GM18868 (cell line): ENCODE data around the gene COPS2.

Source experiments
- ATAC-seq: cut with Tn5 transposase; IDR thresholded peaks from one replicate; pipeline ENCODE4 v1.9.1; 2021; ENCODE audit warnings: mild to moderate bottlenecking, moderate library complexity; ENCODE audit not compliant: unreplicated experiment

Gene COPS2

GRCh38 chr15:49163678-49164077, 8.3 kb upstream of the COPS2 start:
- ATAC-seq: no peak

- ATAC-seq: peak; percentile 24
These were observed 632 bp upstream of the COPS2 start for GRCh38 chr15:49155834-49156627.

- peak; percentile 10 for ATAC-seq
These were observed 645 bp downstream of the COPS2 start for GRCh38 chr15:49154799-49155109.

GRCh38 chr15:49154359-49154758, 1.0 kb downstream of the COPS2 start:
- no peak for ATAC-seq

- ATAC-seq: no peak
These were observed 2.7 kb downstream of the COPS2 start for GRCh38 chr15:49152552-49153312.

GRCh38 chr15:49151831-49152230, 3.6 kb downstream of the COPS2 start:
- no peak for ATAC-seq

- ATAC-seq: no peak
These were observed 6.7 kb downstream of the COPS2 start for GRCh38 chr15:49148727-49149126.

GRCh38 chr15:49148298-49148697, 7.1 kb downstream of the COPS2 start:
- ATAC-seq: no peak

- ATAC-seq: peak; percentile 42
These were observed 9.5 kb downstream of the COPS2 start for GRCh38 chr15:49145651-49146609.

GRCh38 chr15:49137861-49138260, 17.5 kb downstream of the COPS2 start:
- no peak for ATAC-seq

- ATAC-seq: no peak
These were observed 19.5 kb downstream of the COPS2 start for GRCh38 chr15:49135911-49136310.

- ATAC-seq: no peak
These were observed 20.0 kb downstream of the COPS2 start for GRCh38 chr15:49135342-49135857.

- ATAC-seq: no peak
These were observed 20.6 kb downstream of the COPS2 start for GRCh38 chr15:49134683-49135341.

- ATAC-seq: no peak
These were observed 24.0 kb downstream of the COPS2 start for GRCh38 chr15:49131403-49131802.

GRCh38 chr15:49124371-49124770, 31.0 kb downstream of the COPS2 start:
- no peak for ATAC-seq

- no peak for ATAC-seq
These were observed 32.8 kb downstream of the COPS2 start for GRCh38 chr15:49122541-49123062.

GRCh38 chr15:49121901-49122300, 33.5 kb downstream of the COPS2 start:
- ATAC-seq: no peak

GRCh38 chr15:49120832-49121231, 34.6 kb downstream of the COPS2 start:
- no peak for ATAC-seq

- ATAC-seq: no peak
These were observed 39.1 kb downstream of the COPS2 start for GRCh38 chr15:49116108-49116857.

- no peak for ATAC-seq
These were observed 40.3 kb downstream of the COPS2 start for GRCh38 chr15:49115062-49115461.
